ENCODE measurements around the gene SUFU.

- TF ChIP-seq POLR2A (IDR thresholded peaks at IDR 0.05; ENCODE audit: insufficient read depth in 1 of 2, low read depth in 2 of 2, low read length in 2 of 2) (no peak), CEBPB (IDR thresholded peaks at IDR 0.05; ENCODE audit: borderline replicate concordance, low read depth, low read length) (no peak), MYC (CRISPR knock-in tag; IDR thresholded peaks at IDR 0.05; ENCODE audit: borderline replicate concordance) (no peak), ZMYM2 (CRISPR knock-in tag; IDR thresholded peaks at IDR 0.05) (no peak), CTCF (CRISPR knock-in tag; IDR thresholded peaks at IDR 0.05) (peak; percentile 56), TFAP4 (IDR thresholded peaks at IDR 0.05; ENCODE audit: borderline replicate concordance, low read depth) (no peak), ZNF18 (CRISPR knock-in tag; IDR thresholded peaks at IDR 0.05; ENCODE audit: insufficient replicate concordance) (no peak), MAX (IDR thresholded peaks at IDR 0.05) (no peak)
Observed at GRCh38 chr10:102565793-102566192, 62.0 kb downstream of the SUFU start.

All from HepG2 (cell line).